ENCODE results near the gene SMOC1. TPM values are rescaled to one million over a fixed set of nuclear protein-coding genes. Genes with fewer than 3 reads are reported as not detected.

SMOC1 gene
- total RNA-seq, 2 donors from 2014 or later, result 25.2 to 29.8 TPM

GRCh38 chr14:70004791-70005190, 125.6 kb downstream of the SMOC1 start:
- no peaks in the 10 kb centered on the region for H3K9me3 ChIP-seq
- H3K4me1 ChIP-seq (ENCODE audit: control insufficient read depth in 1 of 2, low read depth in 2 of 2), result peaks cover 0 to 6% of the 10 kb centered on the region in 2 donors
- ATAC-seq (ENCODE audit: insufficient number of reproducible peaks, low FRiP score, low read depth), result no peak
- no peak for DNase-seq (ENCODE audit: low spot score)
- no peak overlapping the region for H3K4me3 ChIP-seq
- no peak overlapping the region for H3K27ac ChIP-seq
- no peaks in the 10 kb centered on the region for H3K27me3 ChIP-seq (replicated peaks; ENCODE audit: insufficient read depth)
- H3K36me3 ChIP-seq, result no peaks in the 10 kb centered on the region
- no peak for TF ChIP-seq CTCF (IDR thresholded peaks at IDR 0.05)

GRCh38 chr14:70005281-70005805, 126.1 kb downstream of the SMOC1 start:
- no peaks in the 10 kb centered on the region for H3K9me3 ChIP-seq
- ATAC-seq (ENCODE audit: insufficient number of reproducible peaks, low FRiP score, low read depth), result no peak
- peaks cover 0 to 6% of the 10 kb centered on the region in 2 donors for H3K4me1 ChIP-seq (ENCODE audit: control insufficient read depth in 1 of 2, low read depth in 2 of 2)
- no peaks in the 10 kb centered on the region for H3K36me3 ChIP-seq
- no peaks in the 10 kb centered on the region for H3K27me3 ChIP-seq (replicated peaks; ENCODE audit: insufficient read depth)
- DNase-seq (ENCODE audit: low spot score), result no peak
- no peak for TF ChIP-seq CTCF (IDR thresholded peaks at IDR 0.05)
- H3K4me3 ChIP-seq, result no peak overlapping the region
- H3K27ac ChIP-seq, result no peak overlapping the region

- TF ChIP-seq CTCF (IDR thresholded peaks at IDR 0.05), result no peak
- ATAC-seq (ENCODE audit: insufficient number of reproducible peaks, low FRiP score, low read depth), result no peak
- H3K4me3 ChIP-seq, result no peak overlapping the region
- peaks cover 0 to 6% of the 10 kb centered on the region in 2 donors for H3K4me1 ChIP-seq (ENCODE audit: control insufficient read depth in 1 of 2, low read depth in 2 of 2)
- no peaks in the 10 kb centered on the region for H3K9me3 ChIP-seq
- DNase-seq (ENCODE audit: low spot score), result no peak
- no peak overlapping the region for H3K27ac ChIP-seq
- no peaks in the 10 kb centered on the region for H3K36me3 ChIP-seq
- no peaks in the 10 kb centered on the region for H3K27me3 ChIP-seq (replicated peaks; ENCODE audit: insufficient read depth)
Observed at GRCh38 chr14:70006699-70007098, 127.5 kb downstream of the SMOC1 start.

- H3K9me3 ChIP-seq, result no peaks in the 10 kb centered on the region
- H3K4me3 ChIP-seq, result no peak overlapping the region
- no peaks in the 10 kb centered on the region for H3K27me3 ChIP-seq (replicated peaks; ENCODE audit: insufficient read depth)
- ATAC-seq (ENCODE audit: insufficient number of reproducible peaks, low FRiP score, low read depth) (no peak), DNase-seq (ENCODE audit: low spot score) (no peak)
- TF ChIP-seq CTCF (IDR thresholded peaks at IDR 0.05), result no peak
- no peak overlapping the region for H3K27ac ChIP-seq
- peaks cover 0 to 6% of the 10 kb centered on the region in 2 donors for H3K4me1 ChIP-seq (ENCODE audit: control insufficient read depth in 1 of 2, low read depth in 2 of 2)
- H3K36me3 ChIP-seq, result no peaks in the 10 kb centered on the region
Observed at GRCh38 chr14:70008284-70009262, 129.4 kb downstream of the SMOC1 start.

- no peaks in the 10 kb centered on the region for H3K27me3 ChIP-seq (replicated peaks; ENCODE audit: insufficient read depth)
- peaks cover 0 to 6% of the 10 kb centered on the region in 2 donors for H3K4me1 ChIP-seq (ENCODE audit: control insufficient read depth in 1 of 2, low read depth in 2 of 2)
- no peak for TF ChIP-seq CTCF (IDR thresholded peaks at IDR 0.05)
- no peak overlapping the region for H3K4me3 ChIP-seq
- DNase-seq (ENCODE audit: low spot score) (no peak), ATAC-seq (ENCODE audit: insufficient number of reproducible peaks, low FRiP score, low read depth) (no peak)
- no peaks in the 10 kb centered on the region for H3K36me3 ChIP-seq
- no peak overlapping the region for H3K27ac ChIP-seq
- no peaks in the 10 kb centered on the region for H3K9me3 ChIP-seq
Observed at GRCh38 chr14:70009961-70010360, 130.7 kb downstream of the SMOC1 start.

Measured in thoracic aorta (tissue), 2 donors.